ENCODE measurements around the gene RAP1GAP2.
"Not testable (repeated sequence)": the region's sequence is repeated elsewhere in the genome, so short reads cannot be mapped to it uniquely, and the experiment has no call there.

RAP1GAP2 gene

GRCh38 chr17:2785376-2785775 lies 10.9 kb upstream of the RAP1GAP2 start:
- DNase-seq (ENCODE audit: low spot score); FAIRE-seq: not testable (repeated sequence)

GRCh38 chr17:2786176-2786881 lies 9.9 kb upstream of the RAP1GAP2 start:
- DNase-seq (ENCODE audit: low spot score) (peak; percentile 53), FAIRE-seq (peak; percentile 14)

DNA sequence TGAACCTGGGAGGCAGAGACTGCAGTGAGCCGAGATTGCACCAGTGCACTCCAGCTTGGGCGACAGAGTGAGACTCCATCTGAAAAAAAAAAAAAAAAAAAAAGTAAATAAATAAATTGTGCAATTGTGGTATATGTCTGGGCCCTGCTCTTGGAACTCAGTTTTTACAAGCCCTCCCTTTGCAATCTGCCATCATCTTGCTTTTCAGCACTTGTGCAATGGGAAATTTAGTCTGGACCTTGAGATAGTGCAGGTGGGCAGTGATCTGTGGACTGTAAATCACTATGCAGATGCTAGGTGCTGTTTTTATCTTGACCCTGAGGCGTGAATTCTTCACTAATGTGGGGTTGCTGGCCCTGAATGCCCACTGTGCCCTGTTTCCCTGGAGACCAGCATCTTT lies 6.5 kb upstream of the RAP1GAP2 start:
- FAIRE-seq (no peak), DNase-seq (ENCODE audit: low spot score) (no peak)

GRCh38 chr17:2792366-2793169 lies 3.7 kb upstream of the RAP1GAP2 start:
- no peak for FAIRE-seq
- DNase-seq (ENCODE audit: low spot score), result no peak

DNA sequence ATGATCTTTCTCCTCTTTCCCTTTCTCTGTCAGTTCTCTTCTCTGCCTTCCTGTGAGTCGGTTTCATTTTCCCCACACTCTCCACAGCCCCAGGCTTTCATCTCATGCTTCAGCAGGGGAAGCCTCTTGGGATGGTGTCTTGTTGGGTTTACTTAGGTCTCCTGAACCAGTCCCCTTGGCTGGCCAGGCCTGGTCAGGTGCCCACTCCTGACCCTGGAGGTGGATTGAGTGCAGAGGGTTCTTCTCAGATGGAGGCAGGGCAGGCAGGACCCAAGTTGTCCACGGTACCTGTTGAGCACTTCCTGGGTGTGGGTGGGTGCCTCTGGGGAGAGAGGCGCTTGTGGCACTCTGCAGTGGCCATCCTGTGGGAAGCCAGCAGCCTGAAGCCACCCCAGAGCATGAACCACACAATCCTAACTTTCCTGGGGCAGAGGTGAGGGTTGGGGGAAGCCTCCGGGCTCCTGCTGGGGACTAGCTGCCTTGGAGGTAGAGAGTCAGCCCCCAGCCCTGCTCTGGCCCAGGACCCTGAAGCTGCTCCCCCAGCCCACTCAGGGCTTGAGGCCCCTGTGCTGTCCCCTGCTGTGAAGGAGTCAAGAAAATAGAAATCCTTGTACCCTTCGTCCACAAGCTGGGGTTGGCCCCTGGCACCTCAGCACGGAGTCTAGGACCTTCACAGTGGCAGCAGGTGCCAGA lies 2.0 kb upstream of the RAP1GAP2 start:
- DNase-seq (ENCODE audit: low spot score) (no peak), FAIRE-seq (no peak)

DNA sequence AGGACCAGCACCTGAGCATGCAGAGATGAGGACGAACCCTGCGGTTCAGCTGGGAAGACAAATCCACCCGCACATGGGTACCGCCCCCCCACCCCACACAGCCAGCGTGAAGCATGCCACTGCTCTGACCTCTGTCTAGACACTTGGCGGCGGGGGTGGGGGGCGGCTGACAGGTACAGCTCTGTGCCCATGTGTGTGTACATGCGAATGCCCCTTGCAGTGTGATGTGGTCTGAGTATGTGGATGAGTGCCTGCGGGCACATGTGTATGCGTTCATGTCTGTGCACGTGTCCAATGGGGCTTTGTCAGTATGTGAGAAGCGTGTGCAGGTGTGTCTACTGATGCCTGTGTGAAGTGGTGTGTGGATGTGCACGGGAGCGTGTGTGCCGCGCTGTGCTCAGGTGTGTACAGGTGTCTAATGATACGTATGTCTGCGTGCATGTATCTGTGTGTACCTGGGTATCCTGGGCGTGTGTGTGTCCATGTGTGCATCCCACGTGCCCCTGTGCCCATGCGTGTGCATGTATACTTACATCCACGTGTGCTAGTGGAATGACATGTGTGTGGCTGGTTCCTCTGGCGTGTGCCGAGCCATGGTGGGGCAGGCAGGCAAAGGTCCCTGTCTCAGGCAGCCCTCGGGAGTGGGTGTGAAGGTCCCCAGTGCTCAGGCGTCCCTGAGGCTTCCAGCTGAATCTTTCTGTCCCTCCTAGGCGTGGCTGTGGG lies 636 bp upstream of the RAP1GAP2 start:
- FAIRE-seq (no peak), DNase-seq (ENCODE audit: low spot score) (no peak)

DNA sequence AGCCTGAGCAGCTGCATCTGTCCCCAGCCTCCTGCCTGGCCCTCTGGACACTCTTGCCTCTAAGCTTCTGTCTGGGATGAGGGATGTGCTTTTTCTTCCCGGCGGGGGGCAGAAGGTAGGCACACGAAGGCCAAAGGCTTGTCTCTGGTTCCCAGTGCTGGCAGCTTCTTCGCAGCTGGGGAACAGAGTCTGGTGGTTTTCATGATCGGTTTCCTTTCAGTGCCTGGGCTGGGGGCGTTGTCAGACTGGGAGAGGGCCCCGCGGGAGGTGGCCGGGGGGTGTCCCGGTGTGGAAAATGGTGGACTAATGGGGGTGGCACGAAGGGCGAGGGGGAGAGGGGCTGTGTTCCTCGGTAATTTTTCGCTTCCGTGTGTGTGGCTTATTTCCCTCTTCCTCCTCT lies 988 bp downstream of the RAP1GAP2 start:
- DNase-seq (ENCODE audit: low spot score), result no peak
- no peak for FAIRE-seq

- DNase-seq (ENCODE audit: low spot score), result no peak
- no peak for FAIRE-seq
These were observed 1.4 kb downstream of the RAP1GAP2 start for GRCh38 chr17:2797637-2798036.

- FAIRE-seq, result no peak
These were observed 1.9 kb downstream of the RAP1GAP2 start for GRCh38 chr17:2798188-2798587.

DNA sequence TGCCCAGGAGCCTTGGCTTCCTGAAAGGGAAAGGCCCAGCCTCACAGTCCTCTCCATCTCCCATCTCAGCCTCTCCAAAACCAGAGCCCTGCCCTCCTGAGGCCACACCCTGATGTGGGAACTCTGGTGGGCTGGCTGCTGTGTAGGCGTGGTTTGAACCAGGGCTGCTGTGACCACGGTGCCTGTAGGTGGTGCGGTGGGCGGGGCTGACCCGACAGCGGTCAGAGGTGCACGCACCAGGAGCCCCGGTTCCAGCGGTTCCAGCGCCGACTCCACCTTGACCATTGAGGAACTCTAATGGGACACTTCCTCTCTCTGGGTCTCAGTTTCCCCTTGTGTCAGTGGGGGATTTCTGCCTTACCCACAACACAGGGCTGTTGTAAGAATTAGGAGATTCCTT lies 2.4 kb downstream of the RAP1GAP2 start:
- no peak for DNase-seq (ENCODE audit: low spot score)
- no peak for FAIRE-seq

More at GRCh38 chr17:2798188-2798587, 1.9 kb downstream of the RAP1GAP2 start:
- no peak for DNase-seq (ENCODE audit: low spot score)

DNA sequence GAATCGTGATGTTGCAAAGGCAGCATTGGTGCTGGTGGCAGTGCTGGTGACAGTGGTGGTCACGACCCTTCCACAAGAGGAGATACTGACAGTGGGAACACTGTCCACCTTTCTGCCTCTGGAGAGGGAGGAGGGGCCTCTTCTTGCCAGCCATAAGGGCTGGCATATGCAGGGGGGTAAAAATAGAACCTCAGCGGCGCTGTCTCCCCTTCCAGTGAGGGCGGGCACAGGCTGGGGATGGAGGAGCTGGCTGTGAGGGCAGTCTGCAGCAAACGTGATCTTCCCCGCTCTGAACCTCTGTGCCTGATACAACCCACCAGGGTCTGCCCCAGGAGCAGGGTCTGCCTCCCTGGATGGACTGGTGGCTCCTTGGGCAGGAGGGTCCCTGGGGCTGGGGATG lies 3.4 kb downstream of the RAP1GAP2 start:
- FAIRE-seq (no peak), DNase-seq (ENCODE audit: low spot score) (no peak)

- no peak for FAIRE-seq
- DNase-seq (ENCODE audit: low spot score), result no peak
These were observed 4.1 kb downstream of the RAP1GAP2 start for GRCh38 chr17:2800367-2800766.

DNA sequence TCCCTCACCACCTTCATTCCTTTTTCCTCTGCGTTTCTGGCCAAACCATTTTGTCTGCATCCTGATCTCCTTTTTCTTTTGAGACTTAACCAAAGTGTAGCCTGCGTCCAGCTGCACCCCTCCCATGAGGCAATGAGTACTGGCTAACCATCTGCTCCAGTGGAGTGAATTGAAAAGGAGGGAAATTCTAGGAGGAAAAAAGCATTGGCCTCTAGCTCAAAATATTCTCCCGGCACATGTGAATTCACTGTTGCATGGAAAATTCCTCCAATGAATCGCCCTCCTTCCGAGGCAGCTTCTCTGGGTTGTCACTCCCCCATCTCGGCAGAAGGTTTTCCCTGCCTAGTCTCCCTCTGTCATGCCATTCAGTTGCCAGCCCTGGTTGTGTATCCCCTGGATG lies 5.6 kb downstream of the RAP1GAP2 start:
- FAIRE-seq (no peak), DNase-seq (ENCODE audit: low spot score) (no peak)

- DNase-seq (ENCODE audit: low spot score) (no peak), FAIRE-seq (no peak)
These were observed 6.3 kb downstream of the RAP1GAP2 start for GRCh38 chr17:2802574-2802973.

DNA sequence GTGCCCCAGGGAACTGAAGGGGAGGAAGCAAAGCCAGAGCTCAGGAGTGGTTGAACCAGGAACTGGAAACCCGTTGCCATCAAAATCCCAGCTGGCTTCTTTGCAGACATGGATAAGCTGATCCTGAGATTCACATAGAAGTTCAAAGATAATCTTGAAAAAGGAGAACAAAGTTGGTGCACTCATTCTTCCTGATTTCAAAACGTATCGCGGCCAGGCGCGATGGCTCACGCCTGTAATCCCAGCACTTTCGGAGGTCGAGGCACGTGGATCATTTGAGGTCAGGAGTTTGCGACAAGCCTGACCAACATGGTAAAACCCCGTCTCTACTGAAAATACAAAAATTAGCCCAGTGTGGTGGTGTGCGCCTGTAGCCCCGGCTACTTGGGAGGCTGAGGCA lies 7.1 kb downstream of the RAP1GAP2 start:
- FAIRE-seq (no peak), DNase-seq (ENCODE audit: low spot score) (no peak)

- DNase-seq (ENCODE audit: low spot score) (no peak), FAIRE-seq (no peak)
These were observed 7.7 kb downstream of the RAP1GAP2 start for GRCh38 chr17:2803971-2804370.

DNA sequence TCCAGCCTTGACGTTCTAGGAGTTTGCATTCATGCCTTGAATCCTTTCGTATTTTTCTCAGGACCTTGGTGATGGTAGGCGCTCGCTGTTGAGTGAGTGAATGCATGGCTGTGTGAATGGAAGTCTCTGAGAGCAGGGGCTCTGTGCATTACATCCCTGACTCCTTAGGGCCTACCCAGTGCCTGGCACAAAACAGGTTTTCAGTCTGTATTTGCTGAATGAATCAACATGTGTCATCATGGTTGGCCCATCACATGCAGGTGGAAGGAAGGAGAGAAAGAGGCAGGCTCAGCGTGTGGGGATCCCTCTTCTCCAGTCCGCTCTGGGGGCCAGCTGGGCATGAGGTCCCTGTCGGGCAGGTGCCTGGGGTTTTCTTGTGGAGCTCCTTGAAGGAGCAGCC lies 8.7 kb downstream of the RAP1GAP2 start:
- FAIRE-seq, result no peak
- no peak for DNase-seq (ENCODE audit: low spot score)

DNA sequence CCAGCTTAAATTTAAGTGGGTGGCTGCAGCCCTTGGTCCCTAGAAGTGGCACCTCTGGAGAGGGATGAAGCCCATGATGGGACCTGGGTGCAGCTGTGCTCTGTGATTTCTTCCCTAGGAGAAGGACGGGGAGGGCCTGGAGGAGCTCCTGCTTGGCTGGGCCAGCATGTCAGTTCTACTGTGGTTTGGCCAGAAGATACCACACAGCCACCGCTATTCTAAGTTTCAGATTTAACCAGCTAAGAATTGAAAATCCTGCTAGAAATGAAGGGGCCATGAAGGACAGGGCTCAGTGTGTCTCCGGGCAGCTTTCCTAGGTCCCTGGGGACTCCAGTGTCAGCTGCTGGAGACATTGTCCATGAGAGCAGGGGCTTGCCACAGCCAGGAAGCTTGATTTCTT lies 9.7 kb downstream of the RAP1GAP2 start:
- FAIRE-seq (no peak), DNase-seq (ENCODE audit: low spot score) (no peak)

GRCh38 chr17:2808367-2809335 lies 12.4 kb downstream of the RAP1GAP2 start:
- DNase-seq (ENCODE audit: low spot score), result no peak
- FAIRE-seq, result no peak

DNA sequence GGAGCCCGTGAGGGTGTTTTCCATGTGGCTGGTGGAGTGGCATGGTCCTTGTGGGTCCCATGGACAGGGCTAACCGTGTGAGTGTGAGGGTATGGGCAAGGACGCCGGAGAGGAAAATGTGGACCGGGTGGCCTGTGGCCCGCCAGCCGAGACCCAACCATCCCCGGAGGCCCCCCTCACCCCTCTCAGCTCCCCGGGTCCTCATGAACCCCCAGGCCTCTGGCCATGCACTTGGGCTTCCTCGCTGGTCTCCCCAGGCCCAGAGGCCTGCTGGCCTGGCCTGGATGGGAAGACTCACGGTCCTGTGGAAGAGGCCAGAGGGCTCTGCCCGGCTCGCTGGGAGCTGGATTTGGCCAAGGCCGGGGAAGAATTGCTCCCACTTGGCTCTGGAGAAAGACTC lies 13.1 kb downstream of the RAP1GAP2 start:
- DNase-seq (ENCODE audit: low spot score) (no peak), FAIRE-seq (no peak)

Measured in RCC 7860 (cell line).